Transverse colon (tissue), 4 donors: ENCODE data around the gene ACTR3. TPM values are rescaled to one million over a fixed set of nuclear protein-coding genes. Genes with fewer than 3 reads are reported as not detected.

Source experiments
- DNase-seq: peaks from one replicate; pipeline ENCODE4 v3.0.0-alpha.2; 2019
- H3K27ac ChIP-seq, 4 donors: fragments of 200-600 bp; sonication (generic); 2 replicates each; pipeline ENCODE4 v1.5.1; 2016 to 2018; ENCODE audit warnings: inconsistent platforms in 4 of 4
- H3K27me3 ChIP-seq: fragments of 200-600 bp; sonication (generic); 2 replicates; pipeline ENCODE4 v1.5.1; 2017; ENCODE audit warnings: inconsistent platforms
- H3K36me3 ChIP-seq, 4 donors: fragments of 200-600 bp; sonication (generic); 2 replicates each; pipeline ENCODE4 v1.5.1; 2017 to 2019; ENCODE audit warnings: inconsistent platforms in 4 of 4
- H3K4me1 ChIP-seq, 4 donors: fragments of 200-600 bp; sonication (generic); 2 replicates each; pipeline ENCODE4 v1.5.1; 2017 to 2020; ENCODE audit warnings: inconsistent platforms in 4 of 4
- H3K4me3 ChIP-seq, 4 donors: fragments of 200-600 bp; sonication (generic); 1 replicate in 1 of 4; 2 replicates in 3 of 4; pipeline versions ENCODE4 v1.5.1 to v1.6.1; 2017 to 2019; ENCODE audit warnings: inconsistent platforms in 4 of 4
- H3K9me3 ChIP-seq, 2 donors: fragments of 200-600 bp; sonication (generic); 2 replicates each; pipeline ENCODE4 v1.5.1; 2017 to 2019; ENCODE audit warnings: inconsistent platforms in 2 of 2
- CTCF ChIP-seq, 5 experiments: fragments of 200-600 bp in 3 of 5; fragments of 450-650 bp in 2 of 5; sonication (generic) in 3 of 5; IDR thresholded peaks; 1 replicate in 2 of 5; 2 replicates in 3 of 5; pipeline ENCODE4 v1.5.1; 2016 to 2017; ENCODE audit warnings: antibody characterized with exemption in 5 of 5, inconsistent platforms in 3 of 5, mild to moderate bottlenecking in 2 of 5, moderate library complexity in 1 of 5
- EP300 ChIP-seq: sonication (generic); formaldehyde crosslinking; IDR thresholded peaks from one replicate; pipeline ENCODE4 v1.6.1; 2017; ENCODE audit warnings: antibody characterized with exemption, low read depth
- POLR2A ChIP-seq: fragments of 450-650 bp; IDR thresholded peaks from one replicate; pipeline ENCODE4 v1.6.1; 2016; ENCODE audit warnings: antibody characterized with exemption, mild to moderate bottlenecking, moderate library complexity
- POLR2AphosphoS5 ChIP-seq, 3 donors: sonication (generic); formaldehyde crosslinking; IDR thresholded peaks; one replicate each; pipeline ENCODE4 v1.6.1; 2016; ENCODE audit warnings: antibody characterized with exemption in 3 of 3
- WGBS, 2 donors: methylation state at CpG; one replicate each; pipeline ENCODE4 v1.1.5; 2018; ENCODE audit warnings: low coverage in 1 of 2; 5-methylcytosine and 5-hydroxymethylcytosine counted together
- in situ Hi-C, 4 donors: fragments of 200-750 bp; cut with MboI; loops; one replicate each; pipeline versions ENCODE4 v1.15.0 to v1.15.1; 2017; ENCODE audit warnings: low sequenced_read_pairs in 3 of 4, low pct_ligation_motif_present in 1 of 4, low pct_unique_long_range_greater_than_20kb in 1 of 4
- intact Hi-C: fragments of 100-400 bp; cut with DNase I; formaldehyde crosslinking; loops from one replicate; pipeline ENCODE4 v1.15.1; 2023; ENCODE audit warnings: low total_unique reads
- total RNA-seq, 4 donors: library from RNA; depleted of rRNA; stranded (reverse); fragments of >200 nt; gene quantifications; one replicate each; pipeline ENCODE4 v1.1.0, GENCODE V29; 2016

ACTR3 gene
- total RNA-seq, 4 donors from 2014 or later: 68.8 to 143 (median 114) TPM

GRCh38 chr2:113996671-113997594, 107.0 kb downstream of the ACTR3 start:
- no peak for DNase-seq
- Histone ChIP-seq H3K4me1 (no peaks in the 10 kb centered on the region), H3K27me3 (no peaks in the 10 kb centered on the region), H3K9me3 (no peaks in the 10 kb centered on the region), H3K27ac (no peak overlapping the region), H3K36me3 (no peaks in the 10 kb centered on the region), H3K4me3 (no peak overlapping the region)
- 69 to 79% methylated on average over 4 to 6 of the region's 6 CpGs for WGBS, 2 donors
- intact Hi-C loops: no loop called here
- in situ Hi-C loops: no loop called here
- TF ChIP-seq EP300: no peak
- TF ChIP-seq CTCF (IDR thresholded peaks at IDR 0.05): no peak
- no peak for TF ChIP-seq POLR2A

GRCh38 chr2:114001152-114001551, 111.3 kb downstream of the ACTR3 start:
- no peak for TF ChIP-seq EP300
- TF ChIP-seq CTCF (IDR thresholded peaks at IDR 0.05): no peak
- no peak for TF ChIP-seq POLR2AphosphoS5 (IDR thresholded peaks at IDR 0.05)
- no peak for TF ChIP-seq POLR2A
- Histone ChIP-seq H3K9me3 (no peaks in the 10 kb centered on the region), H3K36me3 (no peaks in the 10 kb centered on the region), H3K4me1 (no peaks in the 10 kb centered on the region), H3K4me3 (no peak overlapping the region), H3K27ac (no peak overlapping the region), H3K27me3 (no peaks in the 10 kb centered on the region)
- intact Hi-C loops (no loop called here), in situ Hi-C loops (no loop called here)
- no peak for DNase-seq
- 75 to 100% methylated on average over 3 to 5 of the region's 5 CpGs for WGBS, 2 donors

GRCh38 chr2:114001937-114002336, 112.0 kb downstream of the ACTR3 start:
- DNase-seq: no peak
- in situ Hi-C loops (no loop called here), intact Hi-C loops (no loop called here)
- H3K27ac ChIP-seq: no peak overlapping the region
- TF ChIP-seq CTCF (IDR thresholded peaks at IDR 0.05) (no peak), POLR2A (no peak), POLR2AphosphoS5 (IDR thresholded peaks at IDR 0.05) (no peak), EP300 (no peak)
- H3K4me1 ChIP-seq: peaks cover 0 to 5% (median 0%) of the 10 kb centered on the region in 4 donors
- H3K36me3 ChIP-seq: no peaks in the 10 kb centered on the region
- no peaks in the 10 kb centered on the region for H3K9me3 ChIP-seq
- no peaks in the 10 kb centered on the region for H3K27me3 ChIP-seq
- 86 to 90% methylated on average over 2 of the region's 2 CpGs for WGBS, 2 donors
- H3K4me3 ChIP-seq: no peak overlapping the region

GRCh38 chr2:114005110-114005783, 115.4 kb downstream of the ACTR3 start:
- intact Hi-C loops (no loop called here), in situ Hi-C loops (no loop called here)
- 83 to 96% methylated on average over 4 to 5 of the region's 5 CpGs for WGBS, 2 donors
- TF ChIP-seq POLR2AphosphoS5 (IDR thresholded peaks at IDR 0.05) (no peak), CTCF (IDR thresholded peaks at IDR 0.05) (no peak), POLR2A (no peak), EP300 (no peak)
- H3K4me1 ChIP-seq: peaks cover 0 to 5% (median 0%) of the 10 kb centered on the region in 4 donors
- no peaks in the 10 kb centered on the region for H3K36me3 ChIP-seq
- H3K4me3 ChIP-seq: no peak overlapping the region
- no peak for DNase-seq
- no peak overlapping the region for H3K27ac ChIP-seq
- H3K27me3 ChIP-seq: no peaks in the 10 kb centered on the region
- H3K9me3 ChIP-seq: no peaks in the 10 kb centered on the region
